ENCODE results near the gene FAAP24. TPM values are rescaled to one million over a fixed set of nuclear protein-coding genes. Genes with fewer than 3 reads are reported as not detected.

Gene FAAP24
- total and polyA plus RNA-seq, 2 donors (not counting 3 experiments of a cell fraction or from before 2014, with no cell fraction given), result 2.0 to 4.4 TPM

Other genes with a start within 250 kb of the FAAP24 start
- gene SLC7A9, start 102.5 kb upstream of the FAAP24 start, total RNA-seq, result not detected in 2 replicates
- gene SLC7A9, start 102.5 kb upstream of the FAAP24 start, polyA plus RNA-seq, result 0.06 TPM in 1 of 2 replicates, not detected in the other
- gene CEP89, start 284 bp upstream of the FAAP24 start, total RNA-seq, result 46.2 and 46.4 TPM in 2 replicates
- gene CEP89, start 284 bp upstream of the FAAP24 start, polyA plus RNA-seq, result 25.1 and 32.9 TPM in 2 replicates
- gene RHPN2, start 92.6 kb downstream of the FAAP24 start, total RNA-seq, result 2.7 and 3.3 TPM in 2 replicates
- 1.9 and 2.3 TPM in 2 replicates for gene RHPN2, start 92.6 kb downstream of the FAAP24 start, polyA plus RNA-seq
- 8.1 and 9.2 TPM in 2 replicates for gene GPATCH1, start 108.9 kb downstream of the FAAP24 start, total RNA-seq
- gene GPATCH1, start 108.9 kb downstream of the FAAP24 start, polyA plus RNA-seq, result 3.5 and 4.5 TPM in 2 replicates
- not detected in 2 replicates for gene WDR88, start 159.9 kb downstream of the FAAP24 start, total RNA-seq
- gene WDR88, start 159.9 kb downstream of the FAAP24 start, polyA plus RNA-seq, result not detected in 2 replicates
- gene LRP3, start 222.1 kb downstream of the FAAP24 start, total RNA-seq, result 17.8 and 19.4 TPM in 2 replicates
- 14.3 and 23.6 TPM in 2 replicates for gene LRP3, start 222.1 kb downstream of the FAAP24 start, polyA plus RNA-seq

Measured in endothelial cell of umbilical vein (primary cell).